ENCODE results near the gene CD164.

CD164 gene

DNA sequence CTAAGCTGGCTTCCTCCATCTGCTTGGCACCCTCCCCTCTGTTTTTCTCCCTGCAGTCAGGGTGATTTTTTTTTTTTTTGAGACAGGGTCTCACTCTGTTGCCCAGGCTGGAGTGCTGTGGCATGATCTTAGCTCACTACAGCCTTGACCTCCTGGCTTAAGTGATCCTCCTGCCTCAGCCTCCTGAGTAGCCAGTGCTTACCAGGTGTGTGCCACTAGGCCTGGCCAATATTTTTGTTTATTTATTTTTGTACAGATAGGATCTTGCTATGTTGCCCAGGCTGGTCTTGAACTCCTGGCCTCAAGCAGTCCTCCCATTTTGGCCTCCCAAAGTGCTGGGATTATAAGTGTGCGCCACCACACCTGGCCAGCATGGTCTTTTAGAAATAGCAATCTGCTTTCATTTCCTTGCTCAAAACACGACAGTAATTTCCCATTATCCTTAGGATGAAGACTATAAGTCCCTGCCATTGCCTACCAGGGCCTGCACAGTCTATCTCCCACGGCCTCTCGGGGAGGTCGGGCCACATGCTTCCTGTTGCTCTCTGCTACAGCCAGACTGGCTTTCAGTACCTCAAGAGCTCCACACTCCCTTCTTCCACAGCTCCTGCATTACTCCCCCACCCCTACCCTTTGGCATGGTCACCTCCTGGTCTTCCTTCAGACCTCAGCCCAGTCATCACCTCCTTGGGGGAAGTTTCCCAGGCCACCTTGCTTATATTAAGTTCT lies 11.1 kb upstream of the CD164 start:
- TF ChIP-seq, protein P1, sequence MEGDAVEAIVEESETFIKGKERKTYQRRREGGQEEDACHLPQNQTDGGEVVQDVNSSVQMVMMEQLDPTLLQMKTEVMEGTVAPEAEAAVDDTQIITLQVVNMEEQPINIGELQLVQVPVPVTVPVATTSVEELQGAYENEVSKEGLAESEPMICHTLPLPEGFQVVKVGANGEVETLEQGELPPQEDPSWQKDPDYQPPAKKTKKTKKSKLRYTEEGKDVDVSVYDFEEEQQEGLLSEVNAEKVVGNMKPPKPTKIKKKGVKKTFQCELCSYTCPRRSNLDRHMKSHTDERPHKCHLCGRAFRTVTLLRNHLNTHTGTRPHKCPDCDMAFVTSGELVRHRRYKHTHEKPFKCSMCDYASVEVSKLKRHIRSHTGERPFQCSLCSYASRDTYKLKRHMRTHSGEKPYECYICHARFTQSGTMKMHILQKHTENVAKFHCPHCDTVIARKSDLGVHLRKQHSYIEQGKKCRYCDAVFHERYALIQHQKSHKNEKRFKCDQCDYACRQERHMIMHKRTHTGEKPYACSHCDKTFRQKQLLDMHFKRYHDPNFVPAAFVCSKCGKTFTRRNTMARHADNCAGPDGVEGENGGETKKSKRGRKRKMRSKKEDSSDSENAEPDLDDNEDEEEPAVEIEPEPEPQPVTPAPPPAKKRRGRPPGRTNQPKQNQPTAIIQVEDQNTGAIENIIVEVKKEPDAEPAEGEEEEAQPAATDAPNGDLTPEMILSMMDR (IDR thresholded peaks at IDR 0.05; ENCODE audit: low read depth, low read length): no peak
- no peaks in the 10 kb centered on the region for H3K9me3 ChIP-seq
- no peak for DNase-seq

GRCh38 chr6:109389650-109390274 lies 7.5 kb upstream of the CD164 start:
- TF ChIP-seq, protein P1 (IDR thresholded peaks at IDR 0.05; ENCODE audit: low read depth, low read length): no peak
- Histone ChIP-seq H3K9me3 (no peaks in the 10 kb centered on the region), H3K4me3 (ENCODE audit: low read depth, low read length) (no peak overlapping the region), H3K27me3 (no peaks in the 10 kb centered on the region), H3K4me1 (peaks cover 4% of the 10 kb centered on the region; the same call in 1 of the 2 replicates), H3K36me3 (no peaks in the 10 kb centered on the region)
- no peak for DNase-seq

More for the DNA sequence above, 11.1 kb upstream of the CD164 start:
- no peaks in the 10 kb centered on the region for H3K36me3 ChIP-seq
- H3K4me1 ChIP-seq: peaks cover 4% of the 10 kb centered on the region; the same call in 1 of the 2 replicates
- H3K27me3 ChIP-seq: no peaks in the 10 kb centered on the region
- H3K4me3 ChIP-seq (ENCODE audit: low read depth, low read length): no peak overlapping the region

- Histone ChIP-seq H3K4me3 (ENCODE audit: low read depth, low read length) (no peak overlapping the region), H3K9me3 (no peaks in the 10 kb centered on the region), H3K27me3 (no peaks in the 10 kb centered on the region), H3K4me1 (peaks cover 4% of the 10 kb centered on the region; the same call in 1 of the 2 replicates), H3K36me3 (no peaks in the 10 kb centered on the region)
- no peak for DNase-seq
- TF ChIP-seq, protein P1 (IDR thresholded peaks at IDR 0.05; ENCODE audit: low read depth, low read length): no peak
These were observed 6.0 kb upstream of the CD164 start for GRCh38 chr6:109388265-109388664.

DNA sequence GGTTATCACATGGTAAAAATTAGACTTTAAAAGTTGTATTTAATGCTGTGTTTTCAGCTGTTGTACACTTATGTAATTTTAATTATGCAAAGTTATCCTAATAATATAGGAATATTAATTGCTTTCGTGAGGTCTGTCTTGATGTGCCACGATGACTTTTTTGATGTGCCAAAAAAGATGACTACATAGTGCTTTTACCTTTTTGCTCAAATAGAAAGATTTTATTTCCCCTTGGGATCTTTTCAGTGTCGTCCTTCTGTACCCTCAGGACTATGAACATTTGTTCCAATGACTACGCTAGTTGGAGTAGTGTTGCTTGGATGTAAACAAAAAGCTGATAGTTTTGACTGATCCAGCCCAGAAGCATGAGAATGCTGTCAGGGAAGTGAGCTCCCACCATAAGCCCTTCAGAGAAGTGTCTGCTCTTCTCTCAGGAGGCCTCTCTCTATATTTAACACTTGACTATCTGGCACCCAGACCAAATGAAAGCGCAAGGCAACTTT lies 1.2 kb upstream of the CD164 start:
- TF ChIP-seq, protein P1 (IDR thresholded peaks at IDR 0.05; ENCODE audit: low read depth, low read length): no peak
- no peak for DNase-seq
- no peaks in the 10 kb centered on the region for H3K27me3 ChIP-seq
- no peaks in the 10 kb centered on the region for H3K9me3 ChIP-seq
- peak overlapping the region; percentile 73 for H3K4me3 ChIP-seq (ENCODE audit: low read depth, low read length)
- H3K36me3 ChIP-seq: no peaks in the 10 kb centered on the region; the same call in 1 of the 2 replicates
- no peaks in the 10 kb centered on the region for H3K4me1 ChIP-seq

DNA sequence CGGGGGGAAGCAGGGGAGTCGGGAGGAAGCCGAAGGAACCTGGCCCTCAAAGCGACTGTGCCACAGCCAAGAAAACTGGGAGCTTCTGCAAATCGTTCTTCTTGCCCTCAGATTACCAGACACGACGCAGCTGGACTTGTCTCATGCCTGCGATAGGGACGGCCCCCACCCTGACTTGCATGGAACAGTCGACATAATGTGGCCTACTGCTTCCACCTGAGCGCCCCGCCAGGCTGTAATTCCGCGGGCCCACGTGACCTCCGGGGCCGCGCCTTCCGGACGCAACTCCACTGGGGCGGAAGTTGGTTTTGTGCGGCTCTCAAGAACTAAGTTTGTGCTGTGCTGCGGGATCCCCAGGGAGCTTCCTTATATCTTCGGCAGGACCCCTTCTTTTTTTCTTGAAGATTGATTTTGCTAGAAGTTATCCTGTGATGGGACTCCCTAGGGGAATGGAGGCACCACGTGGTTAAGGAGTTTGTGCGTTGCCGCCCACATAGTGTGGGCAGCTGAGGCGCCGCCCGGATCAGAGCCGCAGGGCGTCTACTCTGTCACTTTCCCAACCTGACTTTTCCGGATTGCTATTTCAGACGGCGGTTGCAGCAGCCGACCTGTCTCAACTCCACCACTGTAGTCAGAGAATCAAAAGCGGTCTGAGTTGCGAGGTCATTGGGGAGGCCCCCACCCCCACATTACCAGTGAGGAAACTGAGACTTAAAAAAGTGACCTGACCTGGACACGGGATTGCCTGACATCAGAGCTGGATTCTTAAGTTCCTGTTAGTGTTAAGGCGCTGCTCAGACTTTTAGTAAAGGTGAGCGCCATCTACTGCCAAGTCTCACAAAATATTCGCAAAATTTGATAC lies 540 bp upstream of the CD164 start:
- H3K4me1 ChIP-seq: no peaks in the 10 kb centered on the region
- H3K27me3 ChIP-seq: no peaks in the 10 kb centered on the region
- H3K9me3 ChIP-seq: no peaks in the 10 kb centered on the region
- H3K4me3 ChIP-seq (ENCODE audit: low read depth, low read length): peak overlapping the region; percentile 73
- TF ChIP-seq, protein P1 (IDR thresholded peaks at IDR 0.05; ENCODE audit: low read depth, low read length): peak; percentile 69
- peaks cover 2% of the 10 kb centered on the region; the same call in 1 of the 2 replicates for H3K36me3 ChIP-seq
- peak; percentile 93 for DNase-seq

All from BE2C (cell line).